ENCODE measurements around the gene TSPOAP1. TPM values are rescaled to one million over a fixed set of nuclear protein-coding genes. Genes with fewer than 3 reads are reported as not detected.

The TSPOAP1 gene
- total RNA-seq: under 0.01 TPM in 1 of 2 replicates, not detected in the other

GRCh38 chr17:58328195-58329034 is at the start of gene TSPOAP1:
TSS of gene TSPOAP1 (minus strand) at chr17:58328795. CDS start at chr17:58327920, 875 bp downstream.

GRCh38 chr17:58351831-58352595 is 23.4 kb upstream of the TSPOAP1 start, which contains the start of gene SUPT4H1:
TSS of gene SUPT4H1 (minus strand) at chr17:58352201. CDS start at chr17:58352135, 66 bp downstream.

GRCh38 chr17:58280480-58281217 is 47.9 kb downstream of the TSPOAP1 start, which contains the start of gene MPO:
TSS of gene MPO (minus strand) at chr17:58280935. CDS start at chr17:58280758, 177 bp downstream.

Small RNAs within 50 kb of the gene (small RNA-seq; reads per million reads assigned to genes)
- not detected for gene MIR4736

Other genes with a start within 250 kb of the TSPOAP1 start
- 7.0 and 9.0 TPM in 2 replicates for gene DYNLL2, start 245.4 kb downstream of the TSPOAP1 start, total RNA-seq
- gene OR4D1, start 180.4 kb downstream of the TSPOAP1 start, total RNA-seq: not detected in 2 replicates
- gene OR4D2, start 161.8 kb downstream of the TSPOAP1 start, total RNA-seq: not detected in 2 replicates
- not detected in 2 replicates for gene EPX, start 136.1 kb downstream of the TSPOAP1 start, total RNA-seq
- gene MKS1, start 109.5 kb downstream of the TSPOAP1 start, total RNA-seq: 10.7 and 10.9 TPM in 2 replicates
- gene LPO, start 90.2 kb downstream of the TSPOAP1 start, total RNA-seq: not detected in 2 replicates
- gene MPO, start 47.9 kb downstream of the TSPOAP1 start, total RNA-seq: under 0.01 TPM in 1 of 2 replicates, not detected in the other
- 41.1 and 44.8 TPM in 2 replicates for gene SUPT4H1, start 23.4 kb upstream of the TSPOAP1 start, total RNA-seq
- gene RNF43, start 88.7 kb upstream of the TSPOAP1 start, total RNA-seq: under 0.01 TPM in 2 replicates
- under 0.01 TPM in 1 of 2 replicates, not detected in the other for gene HSF5, start 159.6 kb upstream of the TSPOAP1 start, total RNA-seq
- gene MTMR4, start 185.8 kb upstream of the TSPOAP1 start, total RNA-seq: 40.1 and 64.3 TPM in 2 replicates

All from subcutaneous preadipocyte (primary cell).